Natural killer cell treated with Interleukin-12 subunit alpha and Interleukin-12 subunit beta and Interleukin-15 and Interleukin-18, amount 100 ng/mL, for 72 hours (primary cell): ENCODE results near the gene PHLPP1. TPM values are rescaled to one million over a fixed set of nuclear protein-coding genes. Genes with fewer than 3 reads are reported as not detected.

Source experiments
- ATAC-seq, 2 donors: fragments of 150-1000 bp; cut with Tn5 transposase in 1 of 2; sonication (Bioruptor Pico), chemical (Tn5 transposase) in 1 of 2; 2 replicates each; pipeline ENCODE4 v1.10.0; 2021
- DNase-seq: peaks from one replicate; pipeline ENCODE4 v3.0.0; 2022; ENCODE audit warnings: low spot score
- H3K27ac Mint-ChIP-seq, 2 donors: 1 replicate in 1 of 2; 2 replicates in 1 of 2; pipeline ENCODE4 v1.8.0; 2022; ENCODE audit warnings: mixed read lengths in 2 of 2, mild to moderate bottlenecking in 1 of 2, moderate library complexity in 1 of 2
- H3K27me3 Mint-ChIP-seq, 2 donors: 1 replicate in 1 of 2; 2 replicates in 1 of 2; pipeline ENCODE4 v1.8.0; 2022; ENCODE audit warnings: mixed read lengths in 2 of 2
- H3K36me3 Mint-ChIP-seq: one replicate; pipeline ENCODE4 v1.8.0; 2022; ENCODE audit warnings: mixed read lengths
- H3K4me1 Mint-ChIP-seq, 2 donors: 1 replicate in 1 of 2; 2 replicates in 1 of 2; pipeline ENCODE4 v1.8.0; 2022; ENCODE audit warnings: low read depth in 2 of 2, mixed read lengths in 2 of 2, mild to moderate bottlenecking in 1 of 2
- H3K4me3 Mint-ChIP-seq: one replicate; pipeline ENCODE4 v1.8.0; 2022; ENCODE audit warnings: mixed read lengths
- H3K9me3 Mint-ChIP-seq: 2 replicates; pipeline ENCODE4 v1.8.0; 2022; ENCODE audit warnings: mixed read lengths
- total RNA-seq, 2 donors: library from RNA; stranded (reverse); gene quantifications; one replicate each; pipeline ENCODE4 v1.2.3, GENCODE V29; 2022

PHLPP1 gene
- total RNA-seq, 2 donors from 2014 or later = 8.3 to 12.7 TPM

DNA sequence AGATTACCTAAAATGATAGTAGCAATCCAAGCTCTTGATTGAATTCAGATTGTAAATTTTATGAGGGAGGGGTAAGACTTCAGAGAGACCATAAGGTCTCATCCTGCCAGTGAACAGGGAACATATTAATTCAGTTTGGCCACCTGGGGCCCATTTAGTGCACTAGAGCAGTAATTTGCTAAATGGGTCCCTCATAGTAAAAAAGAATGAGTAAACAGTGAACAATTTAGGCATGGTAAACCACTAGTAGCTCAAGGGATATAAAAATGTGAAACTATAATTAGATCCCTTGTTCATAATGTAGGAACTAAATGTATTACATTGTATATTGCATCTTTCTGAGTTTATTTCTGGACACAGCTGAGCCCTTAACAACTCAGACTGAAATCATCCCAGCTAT lies 4.9 kb upstream of the PHLPP1 start:
- Mint-ChIP-seq H3K4me1 (peaks cover 4 to 6% of the 10 kb centered on the region in 2 donors), H3K36me3 (no peaks in the 10 kb centered on the region), H3K27ac (no peak overlapping the region), H3K4me3 (no peak overlapping the region), H3K9me3 (no peaks in the 10 kb centered on the region), H3K27me3 (peaks cover 9 to 12% of the 10 kb centered on the region in 2 donors)
- no peak for ATAC-seq
- DNase-seq = no peak

- H3K27me3 Mint-ChIP-seq = peaks cover 5% of the 10 kb centered on the region in 2 donors
- H3K9me3 Mint-ChIP-seq = no peaks in the 10 kb centered on the region
- DNase-seq = no peak
- no peak overlapping the region for H3K27ac Mint-ChIP-seq
- H3K4me1 Mint-ChIP-seq = peaks cover 4 to 6% of the 10 kb centered on the region in 2 donors
- H3K36me3 Mint-ChIP-seq = no peaks in the 10 kb centered on the region
- no peak overlapping the region for H3K4me3 Mint-ChIP-seq
- no peak for ATAC-seq
Measured at GRCh38 chr18:62711781-62712180, 3.6 kb upstream of the PHLPP1 start.

- peaks cover 17 to 19% of the 10 kb centered on the region in 2 donors for H3K4me1 Mint-ChIP-seq
- peak overlapping the region; percentile 30 for H3K4me3 Mint-ChIP-seq
- ATAC-seq = no peak
- no peak for DNase-seq
- no peaks in the 10 kb centered on the region for H3K9me3 Mint-ChIP-seq
- H3K27me3 Mint-ChIP-seq = peaks cover 2 to 5% of the 10 kb centered on the region in 2 donors
- H3K36me3 Mint-ChIP-seq = no peaks in the 10 kb centered on the region
- H3K27ac Mint-ChIP-seq = peak overlapping the region in 1 of 2 donors; percentile 65
Measured at GRCh38 chr18:62713651-62714247, 1.6 kb upstream of the PHLPP1 start.

- Mint-ChIP-seq H3K4me3 (peak overlapping the region; percentile 84), H3K4me1 (peaks cover 23 to 30% of the 10 kb centered on the region in 2 donors), H3K36me3 (no peaks in the 10 kb centered on the region), H3K9me3 (no peaks in the 10 kb centered on the region), H3K27me3 (peaks cover 0 to 5% of the 10 kb centered on the region in 2 donors), H3K27ac (peak overlapping the region; percentile 65 to 78)
- DNase-seq = peak; percentile 96
- peak; percentile 83 to 91 for ATAC-seq
Measured at GRCh38 chr18:62714671-62715435, 488 bp upstream of the PHLPP1 start.

DNA sequence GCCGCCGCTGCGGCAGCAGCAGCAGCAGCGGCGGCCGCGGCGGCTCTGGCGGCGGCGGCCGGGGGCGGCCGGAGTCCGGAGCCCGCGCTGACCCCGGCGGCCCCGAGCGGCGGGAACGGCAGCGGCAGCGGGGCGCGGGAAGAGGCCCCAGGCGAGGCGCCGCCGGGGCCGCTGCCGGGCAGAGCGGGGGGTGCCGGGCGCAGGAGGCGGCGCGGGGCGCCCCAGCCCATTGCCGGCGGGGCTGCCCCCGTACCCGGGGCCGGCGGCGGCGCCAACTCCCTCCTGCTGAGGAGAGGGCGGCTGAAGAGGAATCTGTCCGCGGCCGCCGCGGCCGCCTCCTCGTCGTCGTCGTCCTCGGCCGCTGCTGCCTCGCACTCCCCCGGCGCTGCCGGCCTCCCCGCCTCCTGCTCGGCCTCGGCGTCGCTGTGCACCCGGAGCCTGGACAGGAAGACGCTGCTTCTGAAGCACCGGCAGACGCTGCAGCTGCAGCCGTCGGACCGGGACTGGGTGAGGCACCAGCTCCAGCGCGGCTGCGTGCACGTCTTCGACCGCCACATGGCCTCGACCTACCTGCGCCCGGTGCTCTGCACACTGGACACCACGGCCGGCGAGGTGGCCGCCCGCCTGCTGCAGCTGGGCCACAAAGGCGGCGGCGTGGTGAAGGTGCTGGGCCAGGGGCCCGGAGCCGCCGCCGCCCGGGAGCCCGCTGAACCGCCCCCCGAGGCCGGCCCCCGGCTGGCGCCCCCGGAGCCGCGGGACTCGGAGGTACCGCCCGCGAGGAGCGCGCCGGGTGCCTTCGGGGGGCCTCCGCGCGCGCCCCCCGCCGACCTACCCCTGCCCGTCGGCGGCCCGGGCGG lies 646 bp downstream of the PHLPP1 start:
- Mint-ChIP-seq H3K36me3 (no peaks in the 10 kb centered on the region), H3K9me3 (no peaks in the 10 kb centered on the region), H3K27ac (no peak overlapping the region), H3K4me1 (peaks cover 23 to 30% of the 10 kb centered on the region in 2 donors), H3K27me3 (peaks cover 0 to 5% of the 10 kb centered on the region in 2 donors), H3K4me3 (peak overlapping the region; percentile 84)
- DNase-seq (peak; percentile 78), ATAC-seq (peak; percentile 61 to 70)

- ATAC-seq (no peak), DNase-seq (peak; percentile 61)
- Mint-ChIP-seq H3K9me3 (no peaks in the 10 kb centered on the region), H3K36me3 (no peaks in the 10 kb centered on the region), H3K4me3 (peak overlapping the region; percentile 86), H3K27me3 (peaks cover 0 to under 1% of the 10 kb centered on the region in 2 donors), H3K27ac (peak overlapping the region; percentile 52 to 63), H3K4me1 (peaks cover 23 to 30% of the 10 kb centered on the region in 2 donors)
Measured at GRCh38 chr18:62716619-62717168, 1.4 kb downstream of the PHLPP1 start.

GRCh38 chr18:62717169-62717924 lies 2.0 kb downstream of the PHLPP1 start:
- DNase-seq = peak; percentile 62
- H3K36me3 Mint-ChIP-seq = no peaks in the 10 kb centered on the region
- no peaks in the 10 kb centered on the region for H3K9me3 Mint-ChIP-seq
- H3K4me1 Mint-ChIP-seq = peaks cover 23 to 30% of the 10 kb centered on the region in 2 donors
- peak overlapping the region; percentile 86 for H3K4me3 Mint-ChIP-seq
- peak overlapping the region; percentile 52 to 63 for H3K27ac Mint-ChIP-seq
- ATAC-seq = no peak
- no peaks in the 10 kb centered on the region for H3K27me3 Mint-ChIP-seq

GRCh38 chr18:62717925-62718800 lies 2.8 kb downstream of the PHLPP1 start:
- Mint-ChIP-seq H3K9me3 (no peaks in the 10 kb centered on the region), H3K27ac (peak overlapping the region in 1 of 2 donors; percentile 52), H3K4me1 (peaks cover 23 to 30% of the 10 kb centered on the region in 2 donors), H3K27me3 (no peaks in the 10 kb centered on the region), H3K4me3 (peak overlapping the region; percentile 86), H3K36me3 (no peaks in the 10 kb centered on the region)
- no peak for DNase-seq
- no peak for ATAC-seq

DNA sequence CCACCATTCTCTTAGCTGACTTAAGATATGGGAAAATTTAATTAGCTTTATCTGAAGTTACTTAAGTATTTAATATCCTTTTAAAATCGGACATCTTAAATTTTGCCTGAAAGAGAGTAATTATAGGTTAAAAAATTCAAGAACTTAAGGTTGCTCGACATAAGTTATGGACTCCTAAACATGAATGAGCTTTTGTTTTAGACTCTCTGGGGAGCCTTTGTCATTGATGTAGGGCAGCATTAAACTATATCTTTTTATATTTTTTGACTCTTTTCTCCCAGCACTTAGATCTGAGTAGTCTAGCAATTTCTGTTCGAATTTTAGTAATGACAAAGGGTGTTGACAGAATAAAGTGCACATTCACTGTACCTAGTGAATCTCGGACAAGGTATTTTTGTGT lies 4.7 kb downstream of the PHLPP1 start:
- Mint-ChIP-seq H3K36me3 (no peaks in the 10 kb centered on the region), H3K9me3 (no peaks in the 10 kb centered on the region), H3K4me3 (no peak overlapping the region), H3K4me1 (peaks cover 19 to 24% of the 10 kb centered on the region in 2 donors), H3K27ac (no peak overlapping the region), H3K27me3 (no peaks in the 10 kb centered on the region)
- DNase-seq (no peak), ATAC-seq (no peak)

DNA sequence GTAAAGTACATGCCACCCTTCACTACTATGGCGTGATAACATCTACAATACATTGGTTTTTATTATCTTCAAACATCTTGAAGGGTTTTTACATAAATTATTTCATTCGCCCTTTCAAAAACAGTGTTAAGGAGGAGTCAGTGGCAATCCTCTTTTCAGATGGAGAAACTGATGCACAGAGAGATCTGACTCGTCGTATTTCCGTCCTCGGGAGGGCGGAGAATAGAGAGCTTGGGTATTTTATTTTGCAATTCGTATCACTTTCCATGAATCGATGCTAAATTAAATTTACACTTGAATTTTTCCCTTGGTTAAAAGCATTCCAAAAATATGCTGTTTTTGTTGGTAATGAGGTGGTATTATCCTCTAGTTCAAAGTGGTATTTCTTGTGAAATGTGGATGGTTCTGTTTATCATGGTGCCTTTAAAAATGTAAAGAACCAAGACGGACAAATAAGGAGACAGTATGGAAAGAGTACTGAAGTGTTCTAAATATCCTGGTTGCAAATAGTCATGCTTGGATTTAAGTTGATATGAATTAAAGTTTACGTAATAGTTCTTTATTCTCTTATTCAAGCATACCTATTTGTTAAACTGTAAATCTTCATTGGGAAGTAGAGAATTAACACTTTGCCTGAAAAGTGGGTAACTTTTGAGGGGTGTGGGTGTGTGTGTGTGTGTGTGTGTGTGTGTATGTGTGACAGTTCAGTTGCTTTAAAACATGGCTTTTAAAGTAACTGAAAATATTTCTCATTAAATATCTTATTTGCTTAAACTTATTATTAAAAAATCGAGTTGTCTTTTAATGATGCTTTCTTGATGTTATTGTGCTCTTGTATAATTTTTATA lies 5.6 kb downstream of the PHLPP1 start:
- H3K4me3 Mint-ChIP-seq = no peak overlapping the region
- ATAC-seq = no peak
- no peak overlapping the region for H3K27ac Mint-ChIP-seq
- H3K4me1 Mint-ChIP-seq = peaks cover 19 to 24% of the 10 kb centered on the region in 2 donors
- no peak for DNase-seq
- H3K27me3 Mint-ChIP-seq = no peaks in the 10 kb centered on the region
- no peaks in the 10 kb centered on the region for H3K9me3 Mint-ChIP-seq
- no peaks in the 10 kb centered on the region for H3K36me3 Mint-ChIP-seq

- Mint-ChIP-seq H3K27ac (no peak overlapping the region), H3K27me3 (no peaks in the 10 kb centered on the region), H3K36me3 (no peaks in the 10 kb centered on the region), H3K9me3 (no peaks in the 10 kb centered on the region), H3K4me3 (no peak overlapping the region), H3K4me1 (peaks cover 17 to 23% of the 10 kb centered on the region in 2 donors)
- no peak for ATAC-seq
- DNase-seq = no peak
Measured at GRCh38 chr18:62721839-62722795, 6.8 kb downstream of the PHLPP1 start.
